ENCODE data around the gene C10orf95.
"Not testable (repeated sequence)": the region's sequence is repeated elsewhere in the genome, so short reads cannot be mapped to it uniquely, and the experiment has no call there.

The C10orf95 gene

GRCh38 chr10:102451105-102451969, at the start of gene C10orf95:
Gene C10orf95 (minus strand): TSS chr10:102451543. CDS start chr10:102451093, 450 bp downstream.
- DNase-seq: peak; percentile 46 to 54

- DNase-seq: not testable (repeated sequence)
Observed at GRCh38 chr10:102500686-102501085, 49.3 kb upstream of the C10orf95 start.

- DNase-seq: no peak
Observed at GRCh38 chr10:102499356-102499755, 48.0 kb upstream of the C10orf95 start.

GRCh38 chr10:102497545-102497944, 46.2 kb upstream of the C10orf95 start:
- no peak for DNase-seq

- no peak for DNase-seq
Observed at GRCh38 chr10:102493771-102494170, 42.4 kb upstream of the C10orf95 start.

GRCh38 chr10:102492983-102493382, 41.6 kb upstream of the C10orf95 start:
- DNase-seq: no peak

GRCh38 chr10:102492344-102492939, 41.1 kb upstream of the C10orf95 start:
- DNase-seq: no peak

- no peak for DNase-seq
Observed at GRCh38 chr10:102491136-102491535, 39.8 kb upstream of the C10orf95 start.

- DNase-seq: no peak
Observed at GRCh38 chr10:102485093-102485784, 33.9 kb upstream of the C10orf95 start.

GRCh38 chr10:102484021-102484420, 32.7 kb upstream of the C10orf95 start:
- no peak for DNase-seq

GRCh38 chr10:102480396-102480795, 29.1 kb upstream of the C10orf95 start:
- no peak for DNase-seq

GRCh38 chr10:102479651-102480050, 28.3 kb upstream of the C10orf95 start:
- DNase-seq: no peak

- DNase-seq: peak in 1 of 2 experiments; percentile 25
Observed at GRCh38 chr10:102476466-102477141, 25.3 kb upstream of the C10orf95 start.

GRCh38 chr10:102475451-102476040, 24.2 kb upstream of the C10orf95 start:
- DNase-seq: no peak

- DNase-seq: peak in 1 of 2 experiments; percentile 27
Observed at GRCh38 chr10:102473445-102474331, 22.3 kb upstream of the C10orf95 start.

GRCh38 chr10:102470579-102471546, 19.5 kb upstream of the C10orf95 start:
- no peak for DNase-seq

- DNase-seq: no peak
Observed at GRCh38 chr10:102468683-102469082, 17.3 kb upstream of the C10orf95 start.

GRCh38 chr10:102467971-102468438, 16.7 kb upstream of the C10orf95 start:
- DNase-seq: no peak

- no peak for DNase-seq
Observed at GRCh38 chr10:102467318-102467717, 16.0 kb upstream of the C10orf95 start.

GRCh38 chr10:102465466-102465865, 14.1 kb upstream of the C10orf95 start:
- DNase-seq: no peak

All from activated T-cell treated with anti-CD3 and anti-CD28 coated beads, Interleukin-2, amount 50 U/mL, for 48 hours (primary cell).